Measurements from ENCODE around the gene IL1RL1.

DNA sequence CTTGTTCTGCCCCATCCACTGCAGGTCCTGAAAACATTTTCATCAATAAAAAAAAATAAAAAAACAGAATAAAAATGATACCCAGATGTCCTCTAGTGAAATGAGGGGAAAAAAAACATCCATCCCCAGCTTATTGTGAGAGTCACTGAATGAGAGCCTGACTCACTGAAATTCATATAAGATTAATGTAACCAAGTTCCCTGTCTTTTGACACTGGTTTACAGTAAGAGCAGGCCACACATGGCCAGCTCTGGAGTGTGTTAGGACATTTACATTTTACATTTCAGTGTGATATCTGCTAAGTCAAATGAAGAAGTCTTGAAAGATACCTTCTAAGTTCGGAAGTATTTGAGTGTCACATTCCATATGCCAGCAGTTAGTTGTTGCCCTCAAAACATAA is 23.1 kb downstream of the IL1RL1 start:
- no peak for TF ChIP-seq CTCF (IDR thresholded peaks at IDR 0.05; ENCODE audit: low read depth, low read length)
- TF ChIP-seq MYC (IDR thresholded peaks at IDR 0.05; ENCODE audit: low read depth, low read length) = no peak
- no peak for TF ChIP-seq POLR2A (IDR thresholded peaks at IDR 0.05; ENCODE audit: extremely low read depth, insufficient read length)
